Activated CD4-positive, alpha-beta T cell treated with anti-CD3 and anti-CD28 coated beads, Interleukin-2, amount 10 ng/mL, durations not matched to agents 24 days and 14 days (primary cell): Measurements from ENCODE around the gene PRPF40B. TPM values are rescaled to one million over a fixed set of nuclear protein-coding genes. Genes with fewer than 3 reads are reported as not detected.

Experiments
- DNase-seq: peaks from one replicate; pipeline ENCODE4 v3.0.0; 2022
- H3K27ac Mint-ChIP-seq: one replicate; pipeline ENCODE4 v1.8.0; 2022; ENCODE audit warnings: mild to moderate bottlenecking, mixed read lengths
- H3K27me3 Mint-ChIP-seq: one replicate; pipeline ENCODE4 v1.8.0; 2022; ENCODE audit warnings: mixed read lengths
- H3K36me3 Mint-ChIP-seq: one replicate; pipeline ENCODE4 v1.8.0; 2022; ENCODE audit warnings: low read depth, mild to moderate bottlenecking, mixed read lengths
- H3K4me1 Mint-ChIP-seq: one replicate; pipeline ENCODE4 v1.8.0; 2021; ENCODE audit warnings: mixed read lengths
- H3K4me3 Mint-ChIP-seq: one replicate; pipeline ENCODE4 v1.8.0; 2022; ENCODE audit warnings: mild to moderate bottlenecking, moderate library complexity, mixed read lengths
- H3K9me3 Mint-ChIP-seq: one replicate; pipeline ENCODE4 v1.8.0; 2021; ENCODE audit warnings: mixed read lengths
- intact Hi-C: fragments of 100-400 bp; cut with micrococcal nuclease; formaldehyde crosslinking; loops from one replicate; pipeline ENCODE4 v1.15.1; 2023
- total RNA-seq: library from RNA; stranded (reverse); gene quantifications from 2 replicates; pipeline ENCODE4 v1.2.3, GENCODE V29; 2022

The PRPF40B gene
- 12.3 and 12.7 TPM in 2 replicates for total RNA-seq

DNA sequence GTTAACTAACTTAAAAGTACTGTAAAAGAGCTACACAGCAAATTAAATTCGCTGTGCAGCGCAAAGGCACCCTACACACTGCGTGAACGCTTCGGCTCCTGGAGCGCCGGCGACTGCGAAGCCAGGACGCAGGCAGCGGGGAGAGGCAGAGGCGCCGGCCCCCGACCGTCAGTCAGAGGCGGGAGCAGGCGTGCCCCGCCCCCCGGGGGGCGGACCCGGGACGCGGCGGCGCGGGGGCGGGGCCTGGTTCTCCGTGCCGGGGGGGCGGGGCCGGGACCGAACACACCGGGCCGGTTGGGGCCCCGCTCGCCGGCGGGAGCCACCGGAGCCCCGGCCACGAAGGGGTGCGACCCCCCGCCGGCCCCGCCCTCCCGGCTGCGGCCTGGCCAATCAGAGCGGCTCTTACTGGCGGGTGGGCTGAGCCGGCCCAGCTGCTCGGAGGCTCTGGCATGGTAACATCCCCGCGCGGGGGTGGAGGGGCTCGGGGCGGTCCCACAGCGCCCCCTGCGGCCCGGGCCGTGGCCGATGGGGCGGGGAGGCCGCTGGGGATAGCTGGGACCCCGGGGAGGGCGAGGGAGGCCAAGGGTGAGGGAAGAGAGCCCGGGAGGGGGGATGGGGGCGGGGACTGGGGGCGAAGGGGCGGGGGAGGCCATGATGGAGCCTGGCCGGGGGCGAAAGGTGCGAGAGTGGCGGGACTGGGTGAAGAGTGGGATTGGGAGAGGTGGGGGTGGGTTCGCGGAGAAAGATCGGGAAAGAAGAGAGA lies at the start of gene PRPF40B:
Gene PRPF40B (plus strand): TSS at position 420 of the 763 bp plus-strand sequence. CDS start 30 bp downstream, at position 450.
- Mint-ChIP-seq H3K36me3 (no peaks in the 10 kb centered on the region), H3K4me3 (peak within 1 kb of the TSS; percentile 83), H3K4me1 (peaks cover 24% of the 10 kb centered on the region), H3K27me3 (peaks cover 30% of the 10 kb centered on the region), H3K9me3 (no peaks in the 10 kb centered on the region), H3K27ac (peak within 1 kb of the TSS; percentile 84)
- DNase-seq, result peak; percentile 95
- intact Hi-C loops, result loop anchor here (1.0 to 5.0 kb wide), 4 partner anchors 41 to 358 kb away; partner anchors contain the start of genes BCDIN3D, MCRS1 and TUBA1C

DNA sequence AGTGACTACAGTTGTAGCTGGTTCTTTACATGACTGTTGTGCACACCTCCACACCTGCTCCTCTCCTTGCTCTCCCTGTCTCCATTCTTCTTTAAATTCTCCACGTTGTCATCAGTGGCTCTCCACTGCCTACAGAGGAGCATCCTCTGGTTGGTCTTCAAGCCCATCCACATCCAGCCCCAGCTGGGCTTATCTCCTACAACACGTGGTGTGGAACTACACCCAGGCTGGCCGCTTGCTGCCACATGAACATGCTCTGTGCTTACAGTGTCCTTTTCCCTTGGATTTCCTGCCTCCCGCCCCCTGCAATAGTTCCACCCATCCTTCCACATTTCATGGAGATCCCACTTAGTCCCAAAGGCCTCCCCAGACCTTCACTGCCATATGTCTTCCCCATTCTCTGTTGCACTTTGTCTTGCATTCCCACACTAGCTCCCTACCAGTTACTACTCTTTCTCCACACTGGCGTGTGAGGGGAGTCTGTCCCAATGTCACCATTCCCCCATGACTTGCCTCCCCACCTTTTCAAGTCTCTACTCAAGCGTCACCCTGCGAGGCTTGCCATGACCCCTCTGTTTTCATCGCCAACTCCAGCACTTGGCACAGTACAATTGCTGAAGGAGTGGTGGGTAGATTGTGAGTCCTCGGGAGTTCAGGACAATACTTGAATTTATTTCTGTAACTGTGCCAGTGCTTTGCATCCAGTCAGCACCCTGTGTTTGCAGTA lies 45.6 kb upstream of the PRPF40B start:
- Mint-ChIP-seq H3K9me3 (no peaks in the 10 kb centered on the region), H3K36me3 (peaks cover 10% of the 10 kb centered on the region), H3K4me3 (no peak overlapping the region), H3K27me3 (no peaks in the 10 kb centered on the region), H3K27ac (no peak overlapping the region), H3K4me1 (peaks cover 19% of the 10 kb centered on the region)
- intact Hi-C loops, result no loop called here
- no peak for DNase-seq

GRCh38 chr12:49578471-49579112 lies 44.8 kb upstream of the PRPF40B start:
- H3K4me1 Mint-ChIP-seq, result peaks cover 19% of the 10 kb centered on the region
- no peak overlapping the region for H3K27ac Mint-ChIP-seq

DNA sequence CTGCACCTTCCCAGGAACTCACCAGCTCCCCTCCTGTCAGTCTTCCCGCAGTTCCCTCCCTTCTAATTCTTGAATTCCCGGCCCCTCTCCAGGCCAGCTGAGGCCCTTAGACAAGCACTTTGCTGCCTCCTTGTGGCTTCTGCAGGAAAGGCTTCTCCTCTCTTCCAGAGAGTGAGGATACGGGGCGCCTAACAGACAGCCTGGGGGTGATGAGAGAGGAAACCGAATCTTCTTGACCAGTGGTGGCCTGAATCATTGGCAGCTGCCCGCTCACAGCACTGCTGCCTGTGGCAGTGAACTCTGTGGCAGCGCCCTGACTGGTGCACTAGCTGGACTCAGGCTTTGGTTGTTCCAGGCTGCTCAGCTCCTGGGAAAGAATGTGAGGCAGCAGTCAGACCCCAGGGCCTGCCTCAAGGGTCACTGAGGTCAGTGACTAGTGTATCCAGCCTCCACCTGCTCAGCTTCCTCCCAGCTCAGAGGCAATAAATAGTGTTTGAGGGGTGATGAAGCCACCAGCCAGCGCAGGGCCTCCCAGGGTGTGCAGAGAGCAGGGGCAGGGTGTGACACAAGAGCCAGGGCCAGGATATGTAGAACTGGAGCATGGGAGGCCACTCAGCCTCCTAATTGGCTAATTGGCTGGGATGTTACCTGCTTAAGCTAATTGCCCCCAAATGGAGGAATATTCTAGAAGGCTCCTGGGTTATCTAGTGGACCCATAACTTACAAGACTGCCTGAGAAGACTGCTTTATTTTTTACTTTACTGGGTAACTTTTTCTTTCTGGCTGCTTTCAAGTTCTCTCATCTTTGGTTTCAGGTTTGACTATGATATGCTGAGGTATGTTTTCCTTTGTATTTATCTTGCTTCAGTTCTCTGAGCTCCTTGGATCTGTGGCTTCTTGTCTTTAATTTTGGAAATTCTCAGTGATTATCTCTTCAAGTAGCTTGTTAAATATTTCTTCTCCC lies 42.5 kb upstream of the PRPF40B start:
- no peaks in the 10 kb centered on the region for H3K27me3 Mint-ChIP-seq
- peaks cover 19% of the 10 kb centered on the region for H3K4me1 Mint-ChIP-seq
- DNase-seq, result peak; percentile 89
- intact Hi-C loops, result loop anchor here (1.0 to 5.0 kb wide), 2 partner anchors 41 to 223 kb away; partner anchors contain the start of gene PRPF40B
- no peaks in the 10 kb centered on the region for H3K9me3 Mint-ChIP-seq
- peaks cover 7% of the 10 kb centered on the region for H3K36me3 Mint-ChIP-seq
- H3K27ac Mint-ChIP-seq, result peak overlapping the region; percentile 56
- H3K4me3 Mint-ChIP-seq, result no peak overlapping the region

More at GRCh38 chr12:49578471-49579112, 44.8 kb upstream of the PRPF40B start:
- Mint-ChIP-seq H3K9me3 (no peaks in the 10 kb centered on the region), H3K36me3 (peaks cover 8% of the 10 kb centered on the region), H3K27me3 (no peaks in the 10 kb centered on the region), H3K4me3 (no peak overlapping the region)
- no peak for DNase-seq
- intact Hi-C loops, result no loop called here

GRCh38 chr12:49582201-49582600 lies 41.2 kb upstream of the PRPF40B start:
- peak overlapping the region; percentile 1 for H3K27ac Mint-ChIP-seq
- H3K4me3 Mint-ChIP-seq, result no peak overlapping the region
- H3K4me1 Mint-ChIP-seq, result peaks cover 19% of the 10 kb centered on the region
- peaks cover 11% of the 10 kb centered on the region for H3K36me3 Mint-ChIP-seq
- DNase-seq, result no peak
- intact Hi-C loops, result loop anchor here (5.0 kb wide), 1 partner anchor 40 kb away; the partner anchor contains the start of gene PRPF40B
- no peaks in the 10 kb centered on the region for H3K27me3 Mint-ChIP-seq
- no peaks in the 10 kb centered on the region for H3K9me3 Mint-ChIP-seq

DNA sequence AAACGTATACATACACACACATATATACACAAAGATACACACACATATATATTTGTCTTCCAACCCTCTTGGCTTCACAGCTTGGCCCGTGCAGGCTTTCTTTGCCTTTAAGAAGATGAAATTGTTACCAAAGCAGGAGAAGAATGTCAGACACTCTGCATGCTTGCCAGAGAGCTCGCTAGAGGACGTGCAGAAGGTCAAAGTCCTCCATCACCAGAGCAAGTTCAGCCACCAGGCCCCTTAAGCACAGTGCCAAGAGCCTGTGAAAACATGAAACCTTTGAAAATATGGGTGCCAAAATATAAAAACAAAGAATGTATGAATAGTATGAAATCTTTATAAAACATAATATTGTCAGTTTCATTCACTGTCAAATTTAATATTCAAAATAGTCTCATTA lies 40.5 kb upstream of the PRPF40B start:
- intact Hi-C loops, result loop anchor here (5.0 kb wide), 1 partner anchor 39 kb away; the partner anchor contains the start of gene PRPF40B
- Mint-ChIP-seq H3K27me3 (no peaks in the 10 kb centered on the region), H3K4me1 (peaks cover 19% of the 10 kb centered on the region), H3K9me3 (no peaks in the 10 kb centered on the region), H3K4me3 (no peak overlapping the region), H3K36me3 (peaks cover 11% of the 10 kb centered on the region), H3K27ac (no peak overlapping the region)
- no peak for DNase-seq

- Mint-ChIP-seq H3K36me3 (peaks cover 11% of the 10 kb centered on the region), H3K4me1 (peaks cover 19% of the 10 kb centered on the region), H3K27me3 (no peaks in the 10 kb centered on the region), H3K4me3 (no peak overlapping the region), H3K9me3 (no peaks in the 10 kb centered on the region), H3K27ac (no peak overlapping the region)
- intact Hi-C loops, result loop anchor here (5.0 kb wide), 1 partner anchor 39 kb away; the partner anchor contains the start of gene PRPF40B
- DNase-seq, result no peak
These were observed 39.8 kb upstream of the PRPF40B start for GRCh38 chr12:49583366-49584094.

GRCh38 chr12:49584591-49584990 lies 38.8 kb upstream of the PRPF40B start:
- Mint-ChIP-seq H3K27me3 (no peaks in the 10 kb centered on the region), H3K4me1 (peaks cover 19% of the 10 kb centered on the region)

GRCh38 chr12:49585477-49586459 lies 37.6 kb upstream of the PRPF40B start:
- H3K4me1 Mint-ChIP-seq, result peaks cover 13% of the 10 kb centered on the region
- H3K27me3 Mint-ChIP-seq, result no peaks in the 10 kb centered on the region
- H3K4me3 Mint-ChIP-seq, result no peak overlapping the region
- intact Hi-C loops, result no loop called here
- no peak for DNase-seq
- H3K9me3 Mint-ChIP-seq, result no peaks in the 10 kb centered on the region
- peak overlapping the region; percentile 17 for H3K27ac Mint-ChIP-seq
- peaks cover 14% of the 10 kb centered on the region for H3K36me3 Mint-ChIP-seq

More at GRCh38 chr12:49584591-49584990, 38.8 kb upstream of the PRPF40B start:
- DNase-seq, result no peak
- H3K9me3 Mint-ChIP-seq, result no peaks in the 10 kb centered on the region
- intact Hi-C loops, result loop anchor here (5.0 kb wide), 1 partner anchor 38 kb away; the partner anchor contains the start of gene PRPF40B
- no peak overlapping the region for H3K27ac Mint-ChIP-seq
- H3K4me3 Mint-ChIP-seq, result no peak overlapping the region
- H3K36me3 Mint-ChIP-seq, result peaks cover 11% of the 10 kb centered on the region

DNA sequence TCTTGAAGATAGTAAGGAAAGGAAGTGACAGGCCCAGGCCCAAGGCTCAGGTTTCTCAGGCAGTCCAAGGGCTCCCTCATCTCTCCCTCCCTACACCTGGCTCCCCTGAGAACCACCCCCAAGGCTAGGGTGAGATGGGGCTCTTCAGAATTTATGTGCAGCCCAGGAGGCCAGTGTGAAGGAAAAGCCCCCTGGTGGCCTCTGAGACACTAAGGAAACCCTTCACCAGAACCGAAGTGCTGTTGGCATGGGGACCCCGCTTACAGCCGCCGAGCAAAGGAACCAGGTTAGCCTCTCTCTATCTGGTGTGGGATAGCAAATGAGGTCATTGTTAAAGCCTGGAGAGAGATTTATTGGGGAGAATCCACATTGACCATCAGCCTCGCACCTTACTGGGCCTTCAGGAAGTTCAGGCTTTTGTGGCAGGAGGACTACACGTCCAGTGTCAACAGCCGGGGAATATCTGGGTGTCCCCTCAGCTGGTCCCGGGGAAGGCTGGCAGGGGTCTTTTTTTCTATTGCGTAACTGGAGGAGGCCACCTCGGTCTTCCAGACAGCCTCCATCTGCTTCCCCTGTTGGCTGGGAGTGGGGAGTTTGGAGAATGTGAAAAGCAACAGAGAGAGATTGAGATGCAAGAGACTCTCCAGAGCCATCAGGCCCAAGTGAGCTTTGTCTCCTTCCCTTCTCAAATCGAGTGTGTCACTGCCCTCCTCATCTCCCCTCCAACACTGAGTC lies 36.0 kb upstream of the PRPF40B start:
- no peak overlapping the region for H3K27ac Mint-ChIP-seq
- no peak overlapping the region for H3K4me3 Mint-ChIP-seq
- intact Hi-C loops, result no loop called here
- H3K9me3 Mint-ChIP-seq, result no peaks in the 10 kb centered on the region
- H3K36me3 Mint-ChIP-seq, result peaks cover 20% of the 10 kb centered on the region
- H3K27me3 Mint-ChIP-seq, result no peaks in the 10 kb centered on the region
- peaks cover 3% of the 10 kb centered on the region for H3K4me1 Mint-ChIP-seq
- DNase-seq, result no peak

DNA sequence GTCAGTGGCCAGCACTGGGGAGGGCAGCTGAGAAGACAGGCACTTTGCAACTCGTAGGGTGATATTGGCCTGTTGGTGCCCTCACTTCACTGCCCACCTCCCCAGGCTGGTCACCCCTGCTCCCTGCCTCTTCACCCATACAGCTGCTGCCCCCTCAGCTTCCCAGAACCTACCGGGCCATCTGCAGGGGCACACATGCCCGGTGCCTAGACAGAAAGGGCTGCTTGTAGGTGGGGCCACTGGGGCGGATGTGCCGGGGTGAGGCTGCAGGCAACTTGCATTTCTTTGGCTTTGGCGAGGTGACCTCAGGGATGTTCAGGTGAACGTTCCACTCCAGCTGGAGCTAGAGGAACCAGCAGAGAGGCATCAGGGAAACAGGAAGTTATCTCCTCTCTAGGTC lies 35.1 kb upstream of the PRPF40B start:
- Mint-ChIP-seq H3K36me3 (peaks cover 17% of the 10 kb centered on the region), H3K27ac (no peak overlapping the region), H3K4me3 (no peak overlapping the region), H3K27me3 (no peaks in the 10 kb centered on the region), H3K4me1 (no peaks in the 10 kb centered on the region), H3K9me3 (no peaks in the 10 kb centered on the region)
- intact Hi-C loops, result no loop called here
- no peak for DNase-seq
